GM21381 (cell line): ENCODE measurements around the gene RPL11.
A peak's percentile ranks its signal among the peaks of the same experiment; 100 is the strongest.
"Not testable (repeated sequence)": the region's sequence is repeated elsewhere in the genome, so short reads cannot be mapped to it uniquely, and the experiment has no call there.

Experiments
- ATAC-seq: cut with Tn5 transposase; IDR thresholded peaks from one replicate; pipeline ENCODE4 v1.9.1; 2021; ENCODE audit warnings: mild to moderate bottlenecking, moderate library complexity; ENCODE audit not compliant: unreplicated experiment

Gene RPL11

GRCh38 chr1:23691499-23692307 is at the start of gene RPL11:
TSS of gene RPL11 (plus strand) at chr1:23691806. CDS start at chr1:23691824, 18 bp downstream.
- ATAC-seq: peak; percentile 87

GRCh38 chr1:23643736-23644554 is 47.7 kb upstream of the RPL11 start:
- no peak for ATAC-seq

GRCh38 chr1:23644555-23644866 is 47.1 kb upstream of the RPL11 start:
- ATAC-seq: no peak

- no peak for ATAC-seq
Measured at GRCh38 chr1:23645338-23645737, 46.3 kb upstream of the RPL11 start.

- ATAC-seq: no peak
Measured at GRCh38 chr1:23646091-23646490, 45.5 kb upstream of the RPL11 start.

GRCh38 chr1:23646541-23646940 is 45.1 kb upstream of the RPL11 start:
- no peak for ATAC-seq

- ATAC-seq: no peak
Measured at GRCh38 chr1:23648576-23648975, 43.0 kb upstream of the RPL11 start.

- not testable (repeated sequence) for ATAC-seq
Measured at GRCh38 chr1:23649157-23649556, 42.4 kb upstream of the RPL11 start.

- ATAC-seq: no peak
Measured at GRCh38 chr1:23650344-23650990, 41.1 kb upstream of the RPL11 start.

- no peak for ATAC-seq
Measured at GRCh38 chr1:23651069-23651808, 40.4 kb upstream of the RPL11 start.

GRCh38 chr1:23657659-23658275 is 33.8 kb upstream of the RPL11 start:
- no peak for ATAC-seq

- no peak for ATAC-seq
Measured at GRCh38 chr1:23660671-23661070, 30.9 kb upstream of the RPL11 start.

- no peak for ATAC-seq
Measured at GRCh38 chr1:23661887-23662286, 29.7 kb upstream of the RPL11 start.

GRCh38 chr1:23664837-23665795 is 26.5 kb upstream of the RPL11 start:
- ATAC-seq: no peak

GRCh38 chr1:23667411-23667810 is 24.2 kb upstream of the RPL11 start:
- ATAC-seq: no peak

GRCh38 chr1:23670709-23671108 is 20.9 kb upstream of the RPL11 start:
- no peak for ATAC-seq

- ATAC-seq: no peak
Measured at GRCh38 chr1:23673086-23673813, 18.4 kb upstream of the RPL11 start.

- ATAC-seq: no peak
Measured at GRCh38 chr1:23679815-23680214, 11.8 kb upstream of the RPL11 start.

- no peak for ATAC-seq
Measured at GRCh38 chr1:23682946-23683345, 8.7 kb upstream of the RPL11 start.
